NCI-H345 treated with DMSO at 0.1 percent for 48 hours (cell line): Measurements from ENCODE around the gene C9orf43.
"Not testable (repeated sequence)": the region's sequence is repeated elsewhere in the genome, so short reads cannot be mapped to it uniquely, and the experiment has no call there.

Experiments
- DNase-seq: peaks from one replicate; lab custom pipeline; 2025; ENCODE audit not compliant: unreplicated experiment; lab: John Stamatoyannopoulos, UW

The C9orf43 gene

GRCh38 chr9:113409883-113410206, 702 bp upstream of the C9orf43 start:
- DNase-seq, result no peak

GRCh38 chr9:113416149-113416721, 5.7 kb downstream of the C9orf43 start:
- no peak for DNase-seq

- no peak for DNase-seq
Measured at GRCh38 chr9:113417370-113417769, 6.8 kb downstream of the C9orf43 start.

- DNase-seq, result no peak
Measured at GRCh38 chr9:113421726-113422125, 11.2 kb downstream of the C9orf43 start.

DNA sequence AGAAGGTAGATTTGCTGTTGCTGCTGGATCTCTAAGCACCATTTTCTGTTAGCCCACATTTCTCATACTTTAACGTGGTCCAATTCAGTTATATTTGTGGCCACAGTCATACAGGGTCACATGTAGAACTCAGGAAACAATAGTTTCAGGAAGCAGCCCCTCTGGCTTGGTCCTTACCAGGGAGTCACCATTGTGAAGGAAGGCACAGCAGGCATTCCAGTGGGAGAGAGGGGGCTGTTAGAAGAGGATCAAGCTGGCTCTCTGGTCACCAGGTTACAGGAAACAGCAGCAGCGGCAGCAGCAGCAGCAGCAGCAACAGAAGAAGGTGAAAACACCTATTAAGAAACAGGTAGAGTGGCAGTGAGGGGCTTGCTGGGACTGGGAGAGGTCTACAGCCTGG, 14.5 kb downstream of the C9orf43 start:
- DNase-seq, result no peak

DNA sequence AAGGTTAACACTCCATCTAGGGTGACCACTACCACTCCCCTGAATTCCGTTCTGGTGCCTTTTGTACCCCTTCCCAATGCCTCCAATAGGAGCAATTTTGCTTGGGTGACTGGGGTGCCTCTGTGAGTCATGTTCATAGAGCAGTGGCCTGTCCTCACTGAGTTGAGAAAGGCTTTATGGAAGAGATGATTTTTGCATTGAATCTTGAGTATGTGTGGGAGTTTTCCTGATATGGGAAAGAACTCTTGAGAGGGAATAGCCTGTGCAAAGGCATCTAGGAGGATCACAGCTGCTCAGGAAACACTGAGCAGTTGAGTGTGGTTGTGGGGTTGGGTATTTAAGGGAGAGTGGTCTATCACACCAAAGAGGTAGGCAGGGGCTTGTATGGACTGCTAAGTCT, 16.2 kb downstream of the C9orf43 start:
- DNase-seq, result no peak

DNA sequence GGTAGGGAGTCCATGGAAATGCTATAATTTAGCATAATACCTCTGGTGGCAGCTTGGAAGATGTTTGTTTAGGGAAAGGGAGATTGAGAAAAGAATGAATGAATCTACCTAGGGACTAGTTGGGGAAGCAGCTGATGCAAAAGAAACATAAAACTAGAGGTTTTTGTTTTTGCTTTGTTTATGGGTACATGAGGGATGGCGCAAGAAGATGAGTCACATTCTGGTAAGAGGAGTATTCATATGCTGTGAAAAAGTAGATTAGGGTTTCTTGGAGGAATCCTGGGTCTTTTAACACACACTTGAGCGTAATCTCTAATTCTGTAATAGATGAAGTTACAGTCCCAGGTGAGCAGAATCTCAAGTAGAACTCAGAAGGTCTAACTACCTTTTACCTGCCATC, 17.1 kb downstream of the C9orf43 start:
- no peak for DNase-seq

DNA sequence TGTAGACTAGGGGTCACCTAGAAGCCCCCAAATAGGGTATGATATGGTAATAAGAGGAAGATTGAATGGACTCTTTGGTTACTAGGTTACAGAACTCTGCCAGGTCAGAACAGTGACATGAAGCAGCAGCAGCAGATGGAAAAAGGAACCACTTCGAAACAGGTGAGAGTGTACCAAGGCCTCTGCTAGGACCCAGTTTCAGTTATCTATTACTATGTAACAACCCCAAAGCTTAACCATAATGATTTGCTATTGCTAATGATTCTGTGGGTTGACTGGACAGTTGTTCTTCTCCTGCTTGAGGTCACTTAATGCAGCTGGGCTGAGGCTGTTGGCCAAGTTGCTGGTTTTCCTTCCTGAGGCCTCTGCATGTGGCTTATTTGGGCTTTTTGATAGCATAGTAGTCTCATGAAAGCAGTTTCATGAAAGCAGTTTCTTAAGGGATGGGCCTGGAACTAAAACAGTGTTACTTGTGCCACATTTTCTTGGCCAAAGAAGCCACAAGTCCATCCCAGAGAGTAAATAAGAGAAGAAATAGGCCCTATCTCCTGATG, 17.6 kb downstream of the C9orf43 start:
- no peak for DNase-seq

DNA sequence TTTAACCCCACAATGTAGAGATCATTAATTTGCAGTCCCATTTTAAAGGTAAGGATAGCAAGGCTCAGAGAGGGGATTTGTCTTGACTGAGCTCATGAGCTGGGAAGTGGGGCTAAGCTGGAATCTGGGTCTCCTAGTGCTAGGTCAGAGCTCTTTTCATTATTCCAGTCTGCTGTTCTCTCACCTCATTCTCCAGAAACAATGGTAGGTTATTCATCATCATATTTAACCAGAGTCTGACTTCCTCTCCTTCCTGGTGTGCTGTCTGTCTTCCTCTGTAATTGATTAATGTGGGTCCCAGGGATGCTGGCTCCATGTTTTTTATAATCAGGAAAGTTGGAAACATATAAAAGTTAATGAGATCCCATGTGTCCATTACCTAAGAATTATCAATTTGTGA, 20.6 kb downstream of the C9orf43 start:
- no peak for DNase-seq

DNA sequence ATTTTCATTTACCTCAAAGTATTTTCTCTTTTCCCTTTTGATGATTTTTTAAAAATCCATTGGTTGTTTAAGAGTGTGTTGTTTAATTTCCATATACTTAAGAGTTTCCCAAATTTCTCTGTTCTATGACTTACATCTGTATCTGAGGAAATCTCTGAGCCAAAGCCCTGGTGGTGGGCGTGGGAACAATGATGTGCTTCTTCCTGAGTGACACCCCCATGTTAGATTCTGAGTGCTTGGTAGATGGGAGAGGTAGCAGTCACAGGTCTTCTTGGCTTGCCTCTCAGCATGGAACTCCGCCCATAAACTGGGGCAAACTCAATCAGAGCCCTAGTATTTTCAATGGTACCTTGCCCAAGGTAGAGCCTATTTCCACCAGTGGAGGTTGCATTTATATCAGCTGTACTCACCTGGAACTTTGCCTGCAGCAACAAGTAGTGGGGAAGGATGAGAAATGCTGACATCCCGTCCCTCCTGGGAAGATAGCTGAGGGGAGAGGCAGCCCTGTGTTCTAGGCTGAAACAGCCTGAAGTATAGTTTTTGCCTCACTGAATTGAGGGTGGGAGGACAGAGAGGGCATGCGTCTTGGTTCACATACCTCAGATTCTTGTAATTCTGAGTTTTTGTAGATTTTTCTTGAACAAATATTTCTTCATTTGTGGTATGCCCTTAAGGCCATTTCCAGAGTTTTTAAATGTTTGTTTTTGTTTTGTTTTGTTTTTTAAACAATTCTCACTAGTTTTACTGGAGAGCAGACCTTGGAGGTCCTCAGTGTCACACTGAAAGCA, 26.4 kb downstream of the C9orf43 start:
- DNase-seq, result no peak

DNA sequence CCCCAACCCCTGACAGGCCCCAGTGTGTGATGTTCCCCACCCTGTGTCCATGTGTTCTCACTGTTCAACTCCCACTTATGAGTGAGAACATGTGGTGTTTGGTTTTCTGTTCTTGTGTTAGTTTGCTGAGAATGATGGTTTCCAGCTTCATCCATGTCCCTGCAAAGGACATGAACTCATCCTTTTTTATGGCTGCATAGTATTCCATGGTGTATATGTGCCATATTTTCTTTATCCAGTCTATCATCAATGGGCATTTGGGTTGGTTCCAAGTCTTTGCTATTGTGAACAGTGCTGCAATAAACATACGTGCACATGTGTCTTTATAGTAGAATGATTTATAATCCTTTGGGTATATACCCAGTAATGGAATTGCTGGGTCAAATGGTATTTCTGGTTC, 27.2 kb downstream of the C9orf43 start:
- DNase-seq, result not testable (repeated sequence)

DNA sequence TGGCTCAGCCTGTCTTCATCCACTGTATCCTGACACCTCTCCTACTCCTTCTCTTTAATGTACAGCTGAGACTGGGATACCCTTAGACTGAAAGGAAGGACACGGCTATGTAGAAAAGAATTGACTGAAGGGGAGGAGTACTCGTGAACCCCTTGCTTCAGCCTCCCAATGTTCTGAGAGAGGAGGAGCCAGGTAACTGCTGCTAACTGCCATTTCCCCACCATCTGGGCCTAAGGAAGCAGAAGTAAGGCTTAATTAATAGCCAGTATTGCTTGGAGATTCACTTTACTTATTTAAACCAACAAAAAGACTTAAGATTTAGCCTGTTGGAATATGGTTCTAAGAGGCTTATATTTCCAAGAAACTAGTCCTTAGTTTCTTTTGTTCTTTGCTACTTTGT, 34.2 kb downstream of the C9orf43 start:
- DNase-seq, result no peak

GRCh38 chr9:113446323-113446740, 35.8 kb downstream of the C9orf43 start:
- peak; percentile 46 for DNase-seq

DNA sequence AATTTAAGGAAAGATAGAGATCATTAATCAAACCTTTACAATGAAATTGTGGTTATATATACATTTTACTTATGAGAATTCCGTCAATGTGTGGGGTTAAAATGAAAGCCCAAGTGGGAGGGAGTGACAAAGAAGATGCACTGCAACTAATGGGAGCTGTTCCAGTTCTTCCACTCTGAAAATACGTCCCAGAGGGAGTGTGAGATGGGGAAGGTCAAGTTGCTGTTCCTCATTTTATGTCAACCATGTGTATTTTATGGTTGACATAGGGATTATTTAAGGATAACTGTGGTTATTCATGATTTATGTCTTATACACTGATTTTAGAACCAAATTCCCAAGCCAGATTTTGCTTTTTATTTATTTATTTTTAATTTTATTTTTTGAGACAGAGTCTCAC, 38.8 kb downstream of the C9orf43 start:
- no peak for DNase-seq

- DNase-seq, result no peak
Measured at GRCh38 chr9:113452113-113452605, 41.6 kb downstream of the C9orf43 start.

GRCh38 chr9:113454914-113455761, 44.6 kb downstream of the C9orf43 start:
- DNase-seq, result no peak

DNA sequence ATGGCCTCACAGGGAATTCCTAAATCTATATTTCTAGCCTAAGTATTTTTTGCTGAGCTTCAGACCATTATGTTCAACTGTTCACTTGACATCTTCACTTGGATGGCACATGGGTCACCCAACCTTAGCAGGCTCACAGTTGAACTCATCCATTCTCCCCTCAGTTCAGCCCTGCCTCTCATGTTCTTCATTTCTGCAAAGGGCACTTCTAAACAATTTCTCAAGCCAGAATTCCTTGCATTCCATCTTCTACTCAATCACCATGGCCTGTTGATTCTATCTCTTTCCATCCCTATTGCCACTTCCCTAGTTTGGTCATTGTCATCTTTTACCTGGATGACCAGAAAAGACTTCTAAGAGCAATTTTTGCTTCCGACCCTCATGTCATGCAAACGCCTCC, 45.7 kb downstream of the C9orf43 start:
- DNase-seq, result no peak

- no peak for DNase-seq
Measured at GRCh38 chr9:113461285-113461684, 50.7 kb downstream of the C9orf43 start.

GRCh38 chr9:113461943-113462342, 51.4 kb downstream of the C9orf43 start:
- no peak for DNase-seq

DNA sequence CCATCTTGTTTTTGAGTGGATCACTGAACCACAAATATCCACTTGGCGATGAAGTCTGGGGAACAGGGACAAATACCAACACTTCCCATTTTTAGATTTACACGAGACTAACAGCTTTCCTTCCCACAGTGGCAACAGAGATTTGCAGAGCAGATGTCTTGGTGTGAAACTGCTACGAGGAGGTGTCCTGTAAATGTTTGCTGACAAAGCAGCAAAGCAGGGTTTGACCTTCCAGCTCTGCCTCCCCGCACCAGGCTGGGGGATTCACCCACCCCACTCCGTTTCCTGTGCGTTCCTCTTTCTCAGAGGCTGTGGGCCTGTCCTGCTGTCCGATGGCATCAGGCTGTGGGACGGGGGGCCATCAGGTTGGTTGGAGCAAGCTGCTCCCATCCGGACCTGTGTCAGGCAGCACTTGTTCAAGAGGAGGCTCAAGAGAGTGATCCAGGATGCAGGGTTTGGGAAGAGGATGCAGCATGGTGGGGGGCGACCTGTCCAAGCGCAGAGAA, 52.3 kb downstream of the C9orf43 start:
- DNase-seq, result no peak
